RWPE2 (cell line): Measurements from ENCODE around the gene GNAI3.

Experiments used
- ATAC-seq: fragments of 200-7000 bp; cut with Tn5 transposase; 3 replicates; pipeline ENCODE4 v1.9.1; 2021; ENCODE audit warnings: low read depth
- DNase-seq: peaks from one replicate; pipeline ENCODE4 v3.0.0-alpha.2; 2020; ENCODE audit warnings: low spot score
- H3K27ac ChIP-seq: fragments of 450-650 bp; 2 replicates; pipeline ENCODE4 v1.5.1; 2017; ENCODE audit warnings: mild to moderate bottlenecking; ENCODE audit not compliant: poor library complexity, severe bottlenecking
- H3K27me3 ChIP-seq: fragments of 250-450 bp; sonication (Bioruptor Pico); 2 replicates; pipeline ENCODE4 v1.5.1; 2021; ENCODE audit warnings: mild to moderate bottlenecking, moderate library complexity; ENCODE audit not compliant: insufficient read depth, poor library complexity, severe bottlenecking
- H3K36me3 ChIP-seq: fragments of 250-450 bp; sonication (Bioruptor Pico); 2 replicates; pipeline ENCODE4 v1.5.1; 2020; ENCODE audit warnings: low read depth, mild to moderate bottlenecking, moderate library complexity
- H3K4me1 ChIP-seq: fragments of 250-450 bp; sonication (Bioruptor Pico); 2 replicates; pipeline ENCODE4 v1.5.1; 2021; ENCODE audit warnings: mild to moderate bottlenecking, moderate library complexity; ENCODE audit not compliant: insufficient read depth, poor library complexity, severe bottlenecking
- H3K4me3 ChIP-seq: fragments of 250-450 bp; sonication (Bioruptor Pico); 2 replicates; pipeline ENCODE4 v1.5.1; 2021; ENCODE audit warnings: mild to moderate bottlenecking, moderate library complexity; ENCODE audit not compliant: severe bottlenecking
- H3K9me3 ChIP-seq: fragments of 250-450 bp; sonication (Bioruptor Pico); 2 replicates; pipeline ENCODE4 v1.5.1; 2021; ENCODE audit warnings: mild to moderate bottlenecking, moderate library complexity; ENCODE audit not compliant: severe bottlenecking
- CTCF ChIP-seq: fragments of 450-650 bp; IDR thresholded peaks from one replicate; pipeline ENCODE4 v1.5.1; 2017; ENCODE audit warnings: mild to moderate bottlenecking, moderate library complexity; ENCODE audit not compliant: poor library complexity, severe bottlenecking

GNAI3 gene

DNA sequence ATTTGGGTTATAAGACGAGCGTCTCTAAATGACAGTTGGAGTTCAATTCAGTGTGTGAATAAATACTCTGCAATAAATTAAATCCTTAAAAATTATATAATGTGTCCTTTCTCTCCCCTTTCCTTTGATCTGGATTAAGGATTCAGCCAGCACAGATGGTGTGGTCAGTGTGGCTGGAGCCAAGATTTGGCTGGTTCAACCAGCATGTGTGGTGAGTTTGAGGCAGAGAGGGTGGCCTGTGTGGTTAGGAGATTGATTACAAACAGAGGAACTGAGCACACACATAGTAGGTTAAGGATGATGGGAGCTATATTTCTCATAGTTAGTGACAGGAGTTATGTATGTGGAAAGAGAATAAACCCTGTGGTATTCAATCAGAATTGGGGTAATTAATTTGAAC lies 24.7 kb upstream of the GNAI3 start:
- Histone ChIP-seq H3K27me3 (no peaks in the 10 kb centered on the region), H3K9me3 (no peaks in the 10 kb centered on the region), H3K36me3 (no peaks in the 10 kb centered on the region), H3K27ac (no peak overlapping the region), H3K4me3 (no peak overlapping the region), H3K4me1 (no peaks in the 10 kb centered on the region)
- no peak for DNase-seq
- no peak for ATAC-seq
- no peak for TF ChIP-seq CTCF

- Histone ChIP-seq H3K27ac (no peak overlapping the region), H3K9me3 (no peaks in the 10 kb centered on the region), H3K4me3 (no peak overlapping the region), H3K4me1 (no peaks in the 10 kb centered on the region), H3K36me3 (no peaks in the 10 kb centered on the region), H3K27me3 (no peaks in the 10 kb centered on the region)
- DNase-seq, result no peak
- no peak for ATAC-seq
- TF ChIP-seq CTCF, result no peak
These were observed 21.2 kb upstream of the GNAI3 start for GRCh38 chr1:109527098-109527811.

GRCh38 chr1:109527846-109528695 lies 20.3 kb upstream of the GNAI3 start:
- ATAC-seq, result no peak
- H3K4me1 ChIP-seq, result no peaks in the 10 kb centered on the region

DNA sequence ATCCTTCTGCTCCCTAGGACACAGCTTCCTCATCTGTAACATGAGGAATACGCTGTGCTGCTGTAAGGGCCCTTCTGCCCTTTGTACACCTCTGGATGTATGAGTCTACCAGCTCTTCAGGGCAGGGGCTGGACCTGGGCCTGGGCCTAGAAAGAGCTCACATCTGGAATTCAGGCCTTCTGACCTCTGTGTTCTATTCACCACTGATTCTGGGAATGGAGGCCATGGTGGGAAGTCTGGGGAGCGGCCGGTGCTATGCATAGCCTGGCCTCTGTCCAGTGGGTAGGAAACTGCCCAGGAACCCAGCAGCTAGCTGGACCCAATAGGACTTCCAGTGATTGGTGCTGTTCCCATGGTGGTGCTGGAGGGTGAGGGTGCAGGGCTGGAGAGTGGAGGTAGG lies 19.7 kb upstream of the GNAI3 start:
- Histone ChIP-seq H3K9me3 (no peaks in the 10 kb centered on the region), H3K36me3 (no peaks in the 10 kb centered on the region), H3K27me3 (no peaks in the 10 kb centered on the region), H3K4me3 (no peak overlapping the region), H3K27ac (no peak overlapping the region), H3K4me1 (no peaks in the 10 kb centered on the region)
- no peak for ATAC-seq
- DNase-seq, result no peak
- TF ChIP-seq CTCF, result no peak

More at GRCh38 chr1:109527846-109528695, 20.3 kb upstream of the GNAI3 start:
- DNase-seq, result no peak
- Histone ChIP-seq H3K27ac (no peak overlapping the region), H3K36me3 (no peaks in the 10 kb centered on the region), H3K4me3 (no peak overlapping the region), H3K9me3 (no peaks in the 10 kb centered on the region), H3K27me3 (no peaks in the 10 kb centered on the region)
- no peak for TF ChIP-seq CTCF
